K562 (cell line): ENCODE data around the gene ZNF276. TPM values are rescaled to one million over a fixed set of nuclear protein-coding genes. Genes with fewer than 3 reads are reported as not detected.

Source experiments
- ARID3A ChIP-seq: IDR thresholded peaks from 2 replicates; pipeline ENCODE4 v1.6.1; 2012; ENCODE audit warnings: low read depth, low read length, improper control_type of control experiment, borderline replicate concordance
- ATF7 ChIP-seq: fragments of 450-650 bp; IDR thresholded peaks from 2 replicates; pipeline ENCODE4 v1.7.1; 2014; ENCODE audit warnings: mild to moderate bottlenecking, moderate library complexity
- BCLAF1 ChIP-seq, 2 experiments: fragments of 450-650 bp in 1 of 2; IDR thresholded peaks; 2 replicates each; pipeline ENCODE4 v1.6.1; 2011 to 2017; ENCODE audit warnings: low read depth in 2 of 2, antibody characterized with exemption in 1 of 2, borderline replicate concordance in 1 of 2, low read length in 1 of 2, mild to moderate bottlenecking in 1 of 2, mixed read lengths in 1 of 2; ENCODE audit not compliant: control insufficient read depth in 1 of 2
- ELK1 ChIP-seq: sonication (generic); formaldehyde crosslinking; IDR thresholded peaks from 2 replicates; pipeline ENCODE4 v1.8.1; 2022; ENCODE audit warnings: missing genetic modification reagents
- ILK ChIP-seq: fragments of 450-650 bp; IDR thresholded peaks from 2 replicates; pipeline ENCODE4 v1.6.1; 2016; ENCODE audit warnings: missing genetic modification characterization, low read depth, mild to moderate bottlenecking, missing compliant biosample characterization, moderate library complexity, borderline replicate concordance
- LEF1 ChIP-seq: fragments of 450-650 bp; IDR thresholded peaks from 2 replicates; pipeline ENCODE4 v1.6.1; 2016; ENCODE audit warnings: mild to moderate bottlenecking
- NBN ChIP-seq: fragments of 450-650 bp; IDR thresholded peaks from 2 replicates; pipeline ENCODE4 v1.6.1; 2016; ENCODE audit warnings: low read depth, mild to moderate bottlenecking
- NCOA1 ChIP-seq: fragments of 450-650 bp; IDR thresholded peaks from 2 replicates; pipeline ENCODE4 v1.6.1; 2016; ENCODE audit warnings: low read depth
- NFRKB ChIP-seq: fragments of 450-650 bp; IDR thresholded peaks from 2 replicates; pipeline ENCODE4 v1.6.1; 2016; ENCODE audit warnings: low read depth
- POU5F1 ChIP-seq: fragments of 150-350 bp; IDR thresholded peaks from 2 replicates; pipeline ENCODE4 v1.6.1; 2014; ENCODE audit warnings: borderline replicate concordance, low read length, low read depth, mild to moderate bottlenecking; ENCODE audit not compliant: partially characterized antibody
- SAFB2 ChIP-seq: fragments of 200-400 bp; formaldehyde crosslinking; IDR thresholded peaks from 2 replicates; pipeline ENCODE4 v1.6.1; 2018; ENCODE audit warnings: borderline replicate concordance, low read length, low read depth, moderate library complexity; ENCODE audit not compliant: severe bottlenecking
- WHSC1 ChIP-seq: IDR thresholded peaks from one replicate; pipeline ENCODE4 v1.6.1; 2012; ENCODE audit warnings: low read length, control low read depth, inconsistent platforms
- ZBTB9 ChIP-seq: fragments of 450-650 bp; formaldehyde crosslinking; IDR thresholded peaks from 2 replicates; pipeline ENCODE4 v1.4.0; 2020; ENCODE audit warnings: mild to moderate bottlenecking, moderate library complexity
- ZNF121 ChIP-seq: sonication (generic); formaldehyde crosslinking; conservative IDR thresholded peaks from 2 replicates; pipeline ENCODE4 v1.8.0; 2022; ENCODE audit warnings: missing genetic modification reagents
- ZNF217 ChIP-seq: sonication (generic); formaldehyde crosslinking; IDR thresholded peaks from 2 replicates; pipeline ENCODE4 v1.8.0; 2022; ENCODE audit warnings: mild to moderate bottlenecking, missing genetic modification reagents
- ZNF436 ChIP-seq: fragments of 250-450, 450-650 bp; sonication (Bioruptor Pico); formaldehyde crosslinking; IDR thresholded peaks from 2 replicates; pipeline ENCODE4 v1.7.0; 2020; ENCODE audit warnings: mild to moderate bottlenecking
- ZNF668 ChIP-seq: fragments of 250-450 bp; sonication (Bioruptor Pico); IDR thresholded peaks from 2 replicates; pipeline ENCODE4 v1.8.0; 2022; ENCODE audit warnings: mild to moderate bottlenecking, inconsistent platforms
- polyA plus RNA-seq, 8 experiments: library from polyadenylated mRNA; depleted of rRNA in 4 of 8; stranded (reverse) in 5 of 8; unstranded in 3 of 8; fragments of >200 nt; fragmentation: Nextera tagmentation in 2 of 8; fragmentation: Illumina TruSeq in 1 of 8; extraction: Ambion mirVana in 2 of 8; extraction: Trizol in 1 of 8; gene quantifications; 2 replicates each; pipeline versions ENCODE4 v1.2.1 to v1.2.3, GENCODE V29; 2011 to 2014; ENCODE audit warnings: inconsistent platforms in 1 of 8, missing spikeins in 1 of 8
- total RNA-seq, 7 experiments: library from RNA; depleted of rRNA in 6 of 7; stranded (reverse); fragments of >200 nt in 6 of 7; fragmentation: Illumina TruSeq in 2 of 7; extraction: Trizol in 2 of 7; gene quantifications; 2 replicates each; pipeline versions ENCODE4 v1.2.1 to v1.2.3, GENCODE V29; 2011 to 2021; ENCODE audit warnings: low replicate concordance in 1 of 7

Gene ZNF276
- total and polyA plus RNA-seq, 9 of the 15 experiments (the other 6 are each of a cell fraction or from before 2014, with no cell fraction given) = 0.49 to 43.9 (median 15.8) TPM

- TF ChIP-seq ARID3A (no peak), ZNF217 (CRISPR knock-in tag) (no peak), NCOA1 (peak; percentile 76; the same call in 1 of the 2 replicates), NBN (no peak), BCLAF1 (IDR thresholded peaks at IDR 0.05; ENCODE audit: borderline replicate concordance in 1 of 2, control insufficient read depth in 1 of 2, low read depth in 2 of 2, low read length in 1 of 2) (peak in 1 of 2 experiments; percentile 86; a peak in 1 of 4 replicates), ILK (tag) (no peak), ZNF668 (CRISPR knock-in tag) (no peak), WHSC1 (no peak), NFRKB (no peak), ZNF121 (peak; percentile 19; the same call in 1 of the 2 replicates), SAFB2 (no peak), ZBTB9 (CRISPR knock-in tag) (peak; percentile 89; the same call in 1 of the 2 replicates), ZNF436 (no peak), ATF7 (peak; percentile 77), LEF1 (no peak), POU5F1 (no peak), ELK1 (CRISPR knock-in tag) (no peak)
Observed at GRCh38 chr16:89720813-89721545, at the start of gene ZNF276, which contains the start of gene VPS9D1 (continued).
